GM19438 (cell line): ENCODE data around the gene MRPL27.

Experiments
- ATAC-seq: cut with Tn5 transposase; IDR thresholded peaks from one replicate; pipeline ENCODE4 v1.9.1; 2021; ENCODE audit warnings: low read depth; ENCODE audit not compliant: unreplicated experiment

The MRPL27 gene

GRCh38 chr17:50388728-50389127, 15.7 kb upstream of the MRPL27 start:
- ATAC-seq: no peak

- ATAC-seq: no peak
These were observed 13.5 kb upstream of the MRPL27 start for GRCh38 chr17:50386510-50386909.

GRCh38 chr17:50382931-50383330, 9.9 kb upstream of the MRPL27 start:
- no peak for ATAC-seq

GRCh38 chr17:50381920-50382319, 8.9 kb upstream of the MRPL27 start:
- ATAC-seq: no peak

- no peak for ATAC-seq
These were observed 8.4 kb upstream of the MRPL27 start for GRCh38 chr17:50381260-50381815.

- no peak for ATAC-seq
These were observed 7.6 kb upstream of the MRPL27 start for GRCh38 chr17:50380369-50381259.

- ATAC-seq: no peak
These were observed 6.6 kb upstream of the MRPL27 start for GRCh38 chr17:50379351-50380132.

GRCh38 chr17:50375858-50376538, 3.0 kb upstream of the MRPL27 start:
- ATAC-seq: no peak

GRCh38 chr17:50373705-50374104, 721 bp upstream of the MRPL27 start:
- ATAC-seq: no peak

- ATAC-seq: no peak
These were observed 694 bp downstream of the MRPL27 start for GRCh38 chr17:50372222-50372757.

- ATAC-seq: no peak
These were observed 1.5 kb downstream of the MRPL27 start for GRCh38 chr17:50371526-50371925.

GRCh38 chr17:50370052-50370451, 2.9 kb downstream of the MRPL27 start:
- no peak for ATAC-seq

- no peak for ATAC-seq
These were observed 5.6 kb downstream of the MRPL27 start for GRCh38 chr17:50367401-50367800.

GRCh38 chr17:50365649-50366393, 7.2 kb downstream of the MRPL27 start:
- ATAC-seq: no peak

GRCh38 chr17:50365165-50365564, 7.8 kb downstream of the MRPL27 start:
- no peak for ATAC-seq

GRCh38 chr17:50364715-50365114, 8.3 kb downstream of the MRPL27 start:
- ATAC-seq: no peak

GRCh38 chr17:50364061-50364458, 8.9 kb downstream of the MRPL27 start:
- ATAC-seq: no peak

GRCh38 chr17:50363217-50364060, 9.5 kb downstream of the MRPL27 start:
- no peak for ATAC-seq

GRCh38 chr17:50362661-50363060, 10.3 kb downstream of the MRPL27 start:
- ATAC-seq: no peak
